ENCODE data around the gene PREX1. TPM values are rescaled to one million over a fixed set of nuclear protein-coding genes. Genes with fewer than 3 reads are reported as not detected.

PREX1 gene
- total RNA-seq, 1 experiment from 2014 or later, result 20.0 TPM

GRCh38 chr20:48731536-48731935 lies 96.3 kb downstream of the PREX1 start:
- no TSS peak for BruUV-seq (replicated peaks)
- H3K27ac ChIP-seq (ENCODE audit: low read length), result no peak overlapping the region
- TF ChIP-seq REST (IDR thresholded peaks at IDR 0.05; ENCODE audit: insufficient read depth in 1 of 2, low read depth in 2 of 2, low read length in 1 of 2) (no peak), SIN3A (IDR thresholded peaks at IDR 0.05; ENCODE audit: borderline replicate concordance, insufficient read depth, low read depth, low read length) (no peak), TCF7L2 (IDR thresholded peaks at IDR 0.05; ENCODE audit: low read depth, low read length) (no peak), CTCF (IDR thresholded peaks at IDR 0.05) (no peak), POLR2AphosphoS5 (IDR thresholded peaks at IDR 0.05; ENCODE audit: low read depth, low read length) (no peak)
- H3K36me3 ChIP-seq (ENCODE audit: control insufficient read depth, insufficient read depth, low read length), result no peaks in the 10 kb centered on the region
- no peaks in the 10 kb centered on the region for H3K4me1 ChIP-seq (ENCODE audit: control insufficient read depth, insufficient read depth, low read length)
- DNase-seq (ENCODE audit: low read depth, low spot score) (no peak), ATAC-seq (no peak)
- in situ Hi-C loops (cut with HindIII; ENCODE audit: low pct_unique_long_range_greater_than_20kb, low sequenced_read_pairs) (no loop called here), intact Hi-C loops (cut with micrococcal nuclease; ENCODE audit: unreplicated experiment) (no loop called here)
- no peaks in the 10 kb centered on the region for H3K27me3 ChIP-seq (ENCODE audit: control insufficient read depth, insufficient read depth, low read length)
- CTCF ChIA-PET, result no interaction called here
- no peak overlapping the region for H3K4me3 ChIP-seq (ENCODE audit: low read depth in 2 of 2, low read length in 2 of 2)
- POLR2A ChIA-PET, result no interaction called here
- H3K9me3 ChIP-seq (ENCODE audit: control insufficient read depth, insufficient read depth, low read depth, low read length), result no peaks in the 10 kb centered on the region

GRCh38 chr20:48730977-48731376 lies 96.8 kb downstream of the PREX1 start:
- BruUV-seq (replicated peaks), result no TSS peak
- in situ Hi-C loops (cut with HindIII; ENCODE audit: low pct_unique_long_range_greater_than_20kb, low sequenced_read_pairs), result no loop called here

More at GRCh38 chr20:48730977-48731376, 96.8 kb downstream of the PREX1 start:
- H3K27me3 ChIP-seq (ENCODE audit: control insufficient read depth, insufficient read depth, low read length), result no peaks in the 10 kb centered on the region
- H3K36me3 ChIP-seq (ENCODE audit: control insufficient read depth, insufficient read depth, low read length), result no peaks in the 10 kb centered on the region
- no peaks in the 10 kb centered on the region for H3K4me1 ChIP-seq (ENCODE audit: control insufficient read depth, insufficient read depth, low read length)
- H3K4me3 ChIP-seq (ENCODE audit: low read depth in 2 of 2, low read length in 2 of 2), result no peak overlapping the region
- ChIA-PET POLR2A (no interaction called here), CTCF (no interaction called here)
- ATAC-seq, result no peak
- TF ChIP-seq POLR2AphosphoS5 (IDR thresholded peaks at IDR 0.05; ENCODE audit: low read depth, low read length) (no peak), TCF7L2 (IDR thresholded peaks at IDR 0.05; ENCODE audit: low read depth, low read length) (no peak), REST (IDR thresholded peaks at IDR 0.05; ENCODE audit: insufficient read depth in 1 of 2, low read depth in 2 of 2, low read length in 1 of 2) (no peak), SIN3A (IDR thresholded peaks at IDR 0.05; ENCODE audit: borderline replicate concordance, insufficient read depth, low read depth, low read length) (no peak), CTCF (IDR thresholded peaks at IDR 0.05) (no peak)
- H3K9me3 ChIP-seq (ENCODE audit: control insufficient read depth, insufficient read depth, low read depth, low read length), result no peaks in the 10 kb centered on the region
- intact Hi-C loops (cut with micrococcal nuclease; ENCODE audit: unreplicated experiment), result no loop called here
- DNase-seq (ENCODE audit: low read depth, low spot score), result no peak
- H3K27ac ChIP-seq (ENCODE audit: low read length), result no peak overlapping the region

All from Panc1 (cell line).